DMS 273 (cell line): Measurements from ENCODE around the gene PATE2.

Experiments
- DNase-seq: peaks from one replicate; lab custom pipeline; 2025; ENCODE audit not compliant: unreplicated experiment; lab: John Stamatoyannopoulos, UW

The PATE2 gene

GRCh38 chr11:125778728-125779127, at the start of gene PATE2:
Gene PATE2 (minus strand): TSS chr11:125778828. CDS start chr11:125778773, 55 bp downstream.
- no peak for DNase-seq

DNA sequence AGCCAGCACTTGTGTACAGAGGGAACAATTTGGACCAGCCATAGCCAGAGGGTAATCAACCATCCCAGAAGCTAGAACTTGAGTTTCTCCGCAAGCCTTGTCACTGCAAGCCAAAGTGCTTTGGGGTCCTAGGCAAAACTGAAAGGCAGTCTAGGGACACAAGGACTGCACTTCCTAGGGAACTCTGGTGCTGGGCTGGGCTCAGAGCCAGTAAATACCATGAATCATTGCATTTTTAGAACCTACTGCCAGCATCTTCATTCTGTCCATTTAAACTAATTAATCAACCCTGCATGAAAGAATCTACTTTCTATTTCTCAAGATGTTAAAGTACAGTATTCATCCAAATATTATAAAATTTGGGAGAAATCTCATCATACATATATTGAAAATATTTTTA, 29.3 kb upstream of the PATE2 start:
- DNase-seq, result no peak

- DNase-seq, result no peak
Measured at GRCh38 chr11:125802387-125802786, 23.8 kb upstream of the PATE2 start.

DNA sequence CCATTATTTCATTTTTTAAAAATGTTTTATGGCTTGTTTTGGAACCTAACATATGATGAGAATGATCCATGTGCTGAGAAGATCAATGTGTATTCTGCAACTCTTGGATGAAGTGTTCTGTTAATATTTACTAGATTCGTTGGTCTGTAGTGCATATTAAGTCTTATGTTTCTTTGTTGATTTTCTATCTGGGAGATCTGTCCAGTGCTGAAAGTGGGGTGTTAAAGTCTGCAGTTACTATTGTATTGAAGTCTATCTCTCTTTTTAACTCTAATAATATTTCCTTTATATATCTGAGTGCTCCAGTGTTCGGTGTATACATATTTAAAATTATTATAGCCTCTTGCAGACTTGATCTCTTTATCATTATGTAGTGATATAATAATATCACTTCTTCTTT, 21.2 kb upstream of the PATE2 start:
- no peak for DNase-seq

- no peak for DNase-seq
Measured at GRCh38 chr11:125797641-125798040, 19.0 kb upstream of the PATE2 start.

GRCh38 chr11:125790825-125791224, 12.2 kb upstream of the PATE2 start:
- no peak for DNase-seq

GRCh38 chr11:125787827-125788226, 9.2 kb upstream of the PATE2 start, which contains the start of gene PATE3:
Gene PATE3 (plus strand): TSS chr11:125788127. CDS start chr11:125788152, 25 bp downstream.
- no peak for DNase-seq

GRCh38 chr11:125784678-125785077, 6.0 kb upstream of the PATE2 start:
- no peak for DNase-seq

DNA sequence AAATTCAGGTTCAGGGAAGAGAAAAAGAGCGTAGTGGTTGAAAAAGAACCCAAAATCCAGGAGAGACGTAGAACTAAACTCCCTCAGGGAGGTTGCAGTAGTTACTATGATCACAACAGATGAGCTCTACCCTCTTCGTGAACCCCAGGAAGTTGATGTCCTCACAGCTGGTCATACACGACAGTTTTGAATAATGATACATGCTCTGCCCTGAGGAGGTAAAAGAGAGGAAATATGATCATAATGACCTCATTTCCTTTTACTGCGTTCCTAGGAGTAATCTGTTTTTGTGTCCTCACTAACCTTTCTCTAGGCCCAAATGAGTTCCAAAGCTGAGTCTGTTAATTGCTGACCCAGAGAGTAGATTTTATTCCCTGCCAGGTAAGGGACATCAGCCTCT, 1.3 kb downstream of the PATE2 start:
- no peak for DNase-seq

DNA sequence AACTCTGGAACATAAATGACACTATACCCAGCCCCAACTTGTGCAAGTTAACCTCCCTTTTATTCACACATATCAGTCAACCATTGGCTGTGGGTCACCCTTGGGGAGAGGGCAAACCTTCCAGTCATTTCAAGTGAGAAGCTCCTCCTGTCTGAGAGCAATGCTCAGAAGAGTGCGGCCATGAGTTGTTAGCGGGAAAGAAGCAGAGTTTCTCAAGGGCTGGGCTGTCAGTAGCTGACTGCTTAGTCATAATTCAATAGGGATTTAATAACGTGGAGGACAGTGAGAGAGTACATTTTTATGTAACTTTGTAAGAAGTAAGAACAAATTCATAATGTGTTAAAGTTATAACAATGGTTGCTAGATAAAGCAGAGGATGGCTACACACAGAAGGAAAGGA, 5.1 kb downstream of the PATE2 start:
- DNase-seq, result no peak

DNA sequence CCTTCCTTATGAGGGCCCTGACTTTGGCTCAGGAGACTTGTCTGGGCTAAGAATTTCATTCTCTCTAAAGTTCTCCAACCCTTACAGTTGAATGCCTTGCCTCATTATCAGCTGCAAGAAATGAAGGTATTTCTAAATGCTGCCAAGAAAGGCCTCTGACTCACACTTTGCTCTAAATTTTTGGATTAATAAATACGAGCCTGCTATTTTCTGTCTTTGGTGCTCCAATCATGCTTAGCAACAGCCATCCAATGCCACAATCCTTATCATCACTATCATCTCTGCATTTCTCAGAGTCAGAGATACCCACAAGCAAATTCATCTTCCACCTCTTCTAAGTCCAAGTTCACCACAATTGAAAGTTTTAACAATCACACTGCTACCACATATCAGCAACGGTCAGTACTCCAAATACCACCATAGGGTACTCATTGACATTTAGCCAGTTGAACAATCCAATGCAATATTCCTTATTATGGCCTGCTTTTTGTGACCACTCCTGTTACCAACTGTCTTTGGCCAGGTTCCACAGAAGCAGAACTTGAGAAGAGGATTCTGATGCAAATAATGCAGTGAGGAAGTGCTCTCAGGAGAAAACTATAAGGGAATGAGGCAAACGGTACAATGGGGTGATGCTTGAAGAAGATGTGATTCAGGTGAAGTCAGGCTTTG, 5.7 kb downstream of the PATE2 start:
- no peak for DNase-seq

GRCh38 chr11:125770583-125770982, 8.0 kb downstream of the PATE2 start:
- no peak for DNase-seq

DNA sequence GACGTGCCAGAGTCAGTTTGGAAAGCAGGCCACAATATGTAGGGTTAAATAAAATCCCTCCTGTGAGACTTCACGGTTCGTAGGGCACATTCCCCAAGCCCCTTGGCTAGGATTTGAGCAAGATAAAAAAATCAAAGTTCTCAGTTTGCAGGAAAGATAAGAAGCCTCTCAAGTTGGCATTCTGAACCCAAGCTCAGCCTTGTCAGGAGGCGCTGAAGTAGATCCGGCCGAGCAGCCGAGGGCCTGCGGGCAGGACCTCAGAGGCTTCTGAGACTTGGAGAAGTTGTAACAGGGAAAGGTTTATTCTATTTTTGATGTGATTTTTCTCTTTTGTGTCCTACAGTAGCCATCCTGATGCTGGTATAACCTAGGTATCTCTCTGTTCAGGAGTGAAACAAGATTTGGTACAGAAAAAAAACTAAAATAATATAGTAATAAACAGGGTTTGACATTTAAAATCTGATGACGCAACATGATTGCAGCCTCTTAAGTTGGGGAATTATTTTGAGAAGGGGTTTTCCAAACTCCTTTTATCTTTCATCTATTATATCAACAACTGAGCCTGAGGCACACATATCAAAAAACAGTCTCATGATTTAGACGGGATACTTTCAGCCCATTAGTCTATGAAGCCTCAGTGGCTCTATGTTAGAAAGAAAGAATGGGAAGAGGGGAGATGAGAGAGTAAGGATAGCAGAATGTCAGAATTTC, 10.1 kb downstream of the PATE2 start:
- no peak for DNase-seq

GRCh38 chr11:125766251-125766650, 12.4 kb downstream of the PATE2 start:
- DNase-seq, result no peak

- no peak for DNase-seq
Measured at GRCh38 chr11:125763483-125763882, 15.1 kb downstream of the PATE2 start.

DNA sequence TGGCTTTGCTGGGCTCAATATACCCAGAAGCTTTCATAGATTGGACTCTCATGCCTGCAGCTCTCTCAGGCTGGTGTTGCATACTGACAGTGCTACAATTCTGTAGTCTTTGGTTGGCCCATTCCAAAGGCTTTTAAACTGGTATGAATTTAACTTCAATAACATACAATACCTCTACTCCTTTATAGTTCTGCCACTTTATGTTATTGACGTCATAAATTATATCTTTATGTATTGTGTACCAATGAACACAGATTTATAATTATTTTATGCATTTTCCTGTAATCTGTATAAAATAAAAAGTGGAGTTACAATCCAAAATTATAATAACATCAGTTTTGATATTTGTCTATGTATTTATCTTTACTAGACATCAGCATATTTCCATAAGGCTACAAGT, 16.2 kb downstream of the PATE2 start:
- DNase-seq, result no peak

- DNase-seq, result no peak
Measured at GRCh38 chr11:125756050-125756449, 22.6 kb downstream of the PATE2 start.

- DNase-seq, result no peak
Measured at GRCh38 chr11:125750629-125751028, 28.0 kb downstream of the PATE2 start.

- DNase-seq, result no peak
Measured at GRCh38 chr11:125745979-125746378, 32.6 kb downstream of the PATE2 start, which contains the start of gene PATE1. Gene PATE1 (plus strand): TSS chr11:125746279. CDS start chr11:125746305, 26 bp downstream.

GRCh38 chr11:125743681-125744080, 34.9 kb downstream of the PATE2 start:
- no peak for DNase-seq

- DNase-seq, result no peak
Measured at GRCh38 chr11:125740617-125741016, 38.0 kb downstream of the PATE2 start.

DNA sequence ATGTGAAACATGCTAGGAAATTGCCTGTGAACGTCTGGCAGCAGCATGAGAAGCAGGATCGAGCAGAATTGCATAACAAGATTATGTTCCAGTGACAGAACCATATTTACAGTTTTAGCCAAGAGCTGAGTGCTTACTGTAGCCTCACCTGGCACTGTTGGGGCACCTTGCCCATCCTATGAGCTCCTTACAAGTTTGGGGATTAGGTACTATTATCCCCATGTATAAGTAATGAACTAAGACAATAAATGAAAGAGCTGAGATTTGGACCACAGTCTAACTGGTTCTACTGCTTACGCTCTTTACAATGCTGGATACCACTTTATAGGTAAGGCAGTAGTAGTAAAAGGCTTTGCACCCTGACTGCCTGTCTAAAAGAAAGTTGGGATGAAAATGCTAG, 49.7 kb downstream of the PATE2 start:
- DNase-seq, result no peak
